ENCODE data around the gene PCDHA3.
"Not testable (repeated sequence)": the region's sequence is repeated elsewhere in the genome, so short reads cannot be mapped to it uniquely, and the experiment has no call there.

DNA sequence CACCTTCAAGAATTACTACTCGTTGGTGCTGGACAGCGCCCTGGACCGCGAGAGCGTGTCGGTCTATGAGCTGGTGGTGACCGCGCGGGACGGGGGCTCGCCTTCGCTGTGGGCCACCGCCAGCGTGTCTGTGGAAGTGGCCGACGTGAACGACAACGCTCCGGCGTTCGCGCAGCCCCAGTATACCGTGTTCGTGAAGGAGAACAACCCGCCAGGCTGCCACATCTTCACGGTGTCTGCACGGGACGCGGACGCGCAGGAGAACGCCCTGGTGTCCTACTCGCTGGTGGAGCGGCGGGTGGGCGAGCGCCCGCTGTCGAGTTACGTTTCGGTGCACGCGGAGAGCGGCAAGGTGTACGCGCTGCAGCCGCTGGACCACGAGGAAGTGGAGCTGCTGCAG lies 22.1 kb downstream of the PCDHA3 start:
- TF ChIP-seq, protein P1, sequence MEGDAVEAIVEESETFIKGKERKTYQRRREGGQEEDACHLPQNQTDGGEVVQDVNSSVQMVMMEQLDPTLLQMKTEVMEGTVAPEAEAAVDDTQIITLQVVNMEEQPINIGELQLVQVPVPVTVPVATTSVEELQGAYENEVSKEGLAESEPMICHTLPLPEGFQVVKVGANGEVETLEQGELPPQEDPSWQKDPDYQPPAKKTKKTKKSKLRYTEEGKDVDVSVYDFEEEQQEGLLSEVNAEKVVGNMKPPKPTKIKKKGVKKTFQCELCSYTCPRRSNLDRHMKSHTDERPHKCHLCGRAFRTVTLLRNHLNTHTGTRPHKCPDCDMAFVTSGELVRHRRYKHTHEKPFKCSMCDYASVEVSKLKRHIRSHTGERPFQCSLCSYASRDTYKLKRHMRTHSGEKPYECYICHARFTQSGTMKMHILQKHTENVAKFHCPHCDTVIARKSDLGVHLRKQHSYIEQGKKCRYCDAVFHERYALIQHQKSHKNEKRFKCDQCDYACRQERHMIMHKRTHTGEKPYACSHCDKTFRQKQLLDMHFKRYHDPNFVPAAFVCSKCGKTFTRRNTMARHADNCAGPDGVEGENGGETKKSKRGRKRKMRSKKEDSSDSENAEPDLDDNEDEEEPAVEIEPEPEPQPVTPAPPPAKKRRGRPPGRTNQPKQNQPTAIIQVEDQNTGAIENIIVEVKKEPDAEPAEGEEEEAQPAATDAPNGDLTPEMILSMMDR (conservative IDR thresholded peaks at IDR 0.05; ENCODE audit: low read length), result not testable (repeated sequence)
- TF ChIP-seq EZH2phosphoT487 (IDR thresholded peaks at IDR 0.05; ENCODE audit: borderline replicate concordance), result not testable (repeated sequence)
